Measurements from ENCODE around the gene HSDL2.

The HSDL2 gene

GRCh38 chr9:112341730-112342129, 38.2 kb upstream of the HSDL2 start:
- no peaks in the 10 kb centered on the region for H3K27me3 ChIP-seq (replicated peaks; ENCODE audit: control insufficient read depth, insufficient read depth, low read length)
- H3K36me3 ChIP-seq (ENCODE audit: control insufficient read depth, insufficient read depth, low read length): no peaks in the 10 kb centered on the region
- DNase-seq (ENCODE audit: extremely low read depth, insufficient read length): no peak
- H3K4me3 ChIP-seq (replicated peaks; ENCODE audit: low read depth, low read length): no peak overlapping the region
- no peak for TF ChIP-seq CTCF (IDR thresholded peaks at IDR 0.05; ENCODE audit: insufficient read depth, low read length, poor library complexity, severe bottlenecking)

GRCh38 chr9:112348257-112349007, 31.5 kb upstream of the HSDL2 start:
- TF ChIP-seq CTCF (IDR thresholded peaks at IDR 0.05; ENCODE audit: insufficient read depth, low read length, poor library complexity, severe bottlenecking): no peak
- DNase-seq (ENCODE audit: extremely low read depth, insufficient read length): no peak
- H3K27me3 ChIP-seq (replicated peaks; ENCODE audit: control insufficient read depth, insufficient read depth, low read length): no peaks in the 10 kb centered on the region
- no peaks in the 10 kb centered on the region for H3K36me3 ChIP-seq (ENCODE audit: control insufficient read depth, insufficient read depth, low read length)
- H3K4me3 ChIP-seq (replicated peaks; ENCODE audit: low read depth, low read length): peak overlapping the region; percentile 17; the same call in 1 of the 2 replicates

GRCh38 chr9:112349008-112349333, 30.9 kb upstream of the HSDL2 start:
- no peak for TF ChIP-seq CTCF (IDR thresholded peaks at IDR 0.05; ENCODE audit: insufficient read depth, low read length, poor library complexity, severe bottlenecking)
- Histone ChIP-seq H3K36me3 (ENCODE audit: control insufficient read depth, insufficient read depth, low read length) (no peaks in the 10 kb centered on the region), H3K27me3 (replicated peaks; ENCODE audit: control insufficient read depth, insufficient read depth, low read length) (no peaks in the 10 kb centered on the region), H3K4me3 (replicated peaks; ENCODE audit: low read depth, low read length) (no peak overlapping the region)
- DNase-seq (ENCODE audit: extremely low read depth, insufficient read length): no peak

GRCh38 chr9:112351184-112351583, 28.7 kb upstream of the HSDL2 start:
- TF ChIP-seq CTCF (IDR thresholded peaks at IDR 0.05; ENCODE audit: insufficient read depth, low read length, poor library complexity, severe bottlenecking): no peak
- no peak overlapping the region for H3K4me3 ChIP-seq (replicated peaks; ENCODE audit: low read depth, low read length)
- no peaks in the 10 kb centered on the region for H3K27me3 ChIP-seq (replicated peaks; ENCODE audit: control insufficient read depth, insufficient read depth, low read length)
- H3K36me3 ChIP-seq (ENCODE audit: control insufficient read depth, insufficient read depth, low read length): no peaks in the 10 kb centered on the region
- DNase-seq (ENCODE audit: extremely low read depth, insufficient read length): no peak

GRCh38 chr9:112352209-112352608, 27.7 kb upstream of the HSDL2 start:
- Histone ChIP-seq H3K27me3 (replicated peaks; ENCODE audit: control insufficient read depth, insufficient read depth, low read length) (no peaks in the 10 kb centered on the region), H3K4me3 (replicated peaks; ENCODE audit: low read depth, low read length) (no peak overlapping the region), H3K36me3 (ENCODE audit: control insufficient read depth, insufficient read depth, low read length) (no peaks in the 10 kb centered on the region)
- TF ChIP-seq CTCF (IDR thresholded peaks at IDR 0.05; ENCODE audit: insufficient read depth, low read length, poor library complexity, severe bottlenecking): no peak
- no peak for DNase-seq (ENCODE audit: extremely low read depth, insufficient read length)
